SW 1271 (cell line): ENCODE results near the gene LCORL.
"Not testable (repeated sequence)": the region's sequence is repeated elsewhere in the genome, so short reads cannot be mapped to it uniquely, and the experiment has no call there.

ENCODE experiments used
- DNase-seq, 2 experiments: peaks; one replicate each; lab custom pipeline; 2025; lab: John Stamatoyannopoulos, UW

Gene LCORL

GRCh38 chr4:18020145-18020670 is 1.3 kb downstream of the LCORL start:
- DNase-seq: peak in 1 of 2 experiments; percentile 10

- no peak for DNase-seq
These were observed 7.3 kb downstream of the LCORL start for GRCh38 chr4:18014269-18014668.

GRCh38 chr4:18012807-18013462 is 8.6 kb downstream of the LCORL start:
- DNase-seq: no peak

- DNase-seq: no peak
These were observed 9.3 kb downstream of the LCORL start for GRCh38 chr4:18012134-18012806.

- no peak for DNase-seq
These were observed 13.9 kb downstream of the LCORL start for GRCh38 chr4:18007625-18008024.

DNA sequence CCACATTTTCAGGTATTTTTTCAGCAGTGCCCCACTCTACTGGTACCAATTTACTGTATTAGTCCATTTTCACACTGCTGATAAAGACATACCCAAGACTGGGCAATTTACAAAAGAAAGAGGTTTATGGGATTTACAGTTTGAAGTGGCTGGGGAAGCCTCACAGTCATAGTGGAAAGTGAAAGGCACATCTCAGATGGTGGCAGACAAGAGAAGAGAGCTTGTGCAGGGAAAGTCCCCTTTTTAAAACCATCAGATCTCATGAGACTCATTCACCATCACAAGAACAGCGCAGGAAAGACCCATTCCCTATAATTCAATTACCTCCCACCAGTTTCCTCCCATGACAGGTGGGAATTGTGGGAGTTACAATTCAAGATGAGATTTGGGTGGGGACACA is 15.1 kb downstream of the LCORL start:
- DNase-seq: not testable (repeated sequence)

DNA sequence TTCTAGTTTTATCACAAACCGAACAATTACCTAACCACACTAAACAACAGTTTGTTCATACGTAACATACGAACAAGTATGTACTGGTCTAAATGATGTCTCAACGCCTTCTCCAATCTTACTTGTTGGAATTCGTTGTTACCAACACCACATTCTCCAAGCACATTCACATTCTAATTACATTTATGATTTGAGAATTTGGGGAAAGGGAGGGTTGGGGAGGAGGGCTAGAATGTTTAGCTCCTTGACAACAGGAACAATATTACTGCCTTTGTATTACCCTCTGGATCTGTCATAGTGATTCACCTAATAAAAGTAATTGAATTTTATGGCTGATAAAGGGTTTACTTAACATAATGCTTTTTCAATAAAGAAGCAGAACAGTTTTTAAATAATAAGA is 24.4 kb downstream of the LCORL start:
- DNase-seq: no peak

DNA sequence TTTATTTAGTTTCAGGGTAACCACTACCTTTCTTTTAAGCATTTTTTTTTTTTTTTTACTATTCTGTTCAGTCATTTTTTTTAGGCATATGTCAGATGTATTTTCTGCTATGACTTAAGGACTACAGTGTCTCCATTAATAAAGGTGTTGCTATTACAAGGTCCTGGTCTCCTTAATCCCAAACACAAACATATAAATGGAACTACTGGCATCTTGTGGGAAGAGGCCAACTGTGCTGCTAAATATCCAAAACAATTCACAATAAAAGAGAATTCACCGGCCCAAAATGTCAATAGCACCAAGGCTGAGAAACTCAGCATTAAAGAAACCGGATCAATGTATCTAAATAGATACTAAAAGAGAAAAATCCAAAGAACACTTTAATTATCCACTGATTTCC is 26.4 kb downstream of the LCORL start:
- DNase-seq: no peak

DNA sequence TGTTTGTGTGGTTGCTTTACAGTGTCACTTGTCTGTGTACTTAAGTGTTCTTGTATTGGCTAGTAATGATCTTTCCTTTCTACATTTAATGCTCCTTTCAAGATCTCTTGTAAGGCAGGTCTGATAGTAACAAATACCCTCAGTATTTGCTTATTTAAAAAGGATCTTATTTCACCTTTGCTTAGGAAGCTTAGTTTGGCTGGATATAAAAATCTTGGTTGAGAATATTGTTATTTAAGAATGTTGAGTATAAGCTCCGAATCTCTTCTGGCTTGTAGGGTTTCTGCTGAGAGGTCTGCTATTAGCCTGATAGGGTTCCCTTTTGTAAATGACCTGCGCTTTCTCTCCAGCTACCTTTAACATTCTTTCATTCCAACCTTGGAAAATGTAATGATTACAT is 35.7 kb downstream of the LCORL start:
- no peak for DNase-seq

DNA sequence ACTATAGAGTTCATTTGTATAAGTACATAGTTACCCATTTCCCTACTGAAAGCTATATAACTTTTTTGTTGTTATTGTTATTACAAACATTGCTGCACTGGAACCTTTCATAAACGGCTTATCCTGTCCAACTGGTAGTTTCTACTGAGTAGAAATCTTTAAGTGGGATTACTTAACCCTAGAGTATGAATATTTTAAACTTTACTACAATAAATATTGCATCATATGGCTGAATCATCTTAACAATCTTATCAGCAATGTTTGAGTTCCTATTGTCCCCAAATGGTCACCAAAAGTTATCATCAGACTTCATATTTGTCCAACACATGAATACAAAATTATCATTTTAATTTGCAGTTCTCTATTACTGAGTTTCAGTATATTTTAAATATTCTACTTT is 40.5 kb downstream of the LCORL start:
- DNase-seq: no peak

- no peak for DNase-seq
These were observed 52.8 kb downstream of the LCORL start for GRCh38 chr4:17968721-17969120.

DNA sequence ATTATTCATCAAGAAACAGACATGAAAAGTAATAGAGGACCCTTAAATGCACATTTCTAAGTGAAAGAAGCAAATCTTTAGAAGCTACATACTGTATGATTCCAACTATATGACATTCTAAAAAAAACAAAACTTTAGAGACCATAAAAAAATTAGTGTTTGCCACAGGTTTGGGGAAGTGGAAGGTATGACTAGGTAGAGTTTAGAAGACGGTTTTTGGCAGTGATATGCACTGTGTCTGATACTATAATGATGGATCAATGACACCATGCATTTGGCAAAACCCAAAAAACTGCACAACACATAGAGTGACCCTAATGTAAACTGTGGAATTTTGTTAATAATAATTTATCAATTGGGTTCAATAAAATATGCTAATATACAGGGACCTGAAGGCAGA is 54.5 kb downstream of the LCORL start:
- DNase-seq: no peak

DNA sequence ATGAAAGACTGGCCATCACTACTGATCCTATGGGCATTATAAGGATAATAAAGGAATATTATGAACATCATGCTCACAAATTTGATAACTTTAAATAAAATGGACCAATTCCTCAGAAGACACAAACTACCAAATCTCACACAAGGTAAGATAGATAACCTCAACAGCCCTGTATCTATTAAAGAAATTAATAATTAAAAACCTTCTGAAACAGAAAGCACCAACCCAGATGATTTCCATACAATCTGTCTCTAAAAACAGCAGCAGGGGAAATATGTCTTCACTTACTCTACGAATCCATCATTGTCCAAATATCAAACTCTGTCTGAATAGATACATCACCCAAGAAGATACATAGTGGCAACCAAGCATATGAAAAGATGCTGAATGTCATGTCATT is 55.2 kb downstream of the LCORL start:
- no peak for DNase-seq

DNA sequence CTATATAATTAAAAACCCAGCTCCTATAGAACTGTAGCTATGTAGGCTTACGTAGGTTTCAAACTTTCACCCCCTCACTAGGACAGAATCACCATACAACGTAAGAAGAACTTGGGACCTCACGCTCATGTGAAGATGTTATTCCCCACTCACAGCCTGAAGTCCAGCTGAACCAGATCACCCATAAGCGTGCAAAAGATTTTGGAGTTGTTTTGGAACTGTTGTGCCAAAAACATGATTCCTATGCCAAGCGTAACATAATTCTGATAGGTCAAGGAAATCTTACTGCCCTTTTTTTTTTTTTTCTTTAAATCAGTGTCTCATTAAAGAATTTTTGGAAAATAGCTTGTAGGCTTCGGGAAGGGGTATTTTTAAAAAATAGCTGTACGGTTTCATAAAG is 57.0 kb downstream of the LCORL start:
- DNase-seq: no peak

DNA sequence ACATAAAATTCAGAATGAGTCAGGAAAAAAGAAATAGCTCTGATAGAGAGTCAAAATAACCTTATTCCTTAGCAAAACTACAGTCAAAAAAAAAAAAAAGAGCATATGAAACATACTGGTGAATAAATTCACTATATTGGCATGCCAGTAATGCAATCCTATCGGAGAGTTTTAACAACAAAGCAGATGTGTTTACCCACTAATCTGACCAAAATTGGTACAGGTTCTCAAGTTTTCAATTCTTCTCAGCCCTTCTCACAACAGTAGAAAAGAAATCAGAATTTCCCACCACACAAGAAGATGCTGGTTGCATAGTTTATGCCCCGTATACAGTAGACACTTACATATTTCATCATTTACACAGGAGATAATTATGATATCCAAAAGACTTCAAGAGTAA is 59.4 kb downstream of the LCORL start:
- DNase-seq: no peak

DNA sequence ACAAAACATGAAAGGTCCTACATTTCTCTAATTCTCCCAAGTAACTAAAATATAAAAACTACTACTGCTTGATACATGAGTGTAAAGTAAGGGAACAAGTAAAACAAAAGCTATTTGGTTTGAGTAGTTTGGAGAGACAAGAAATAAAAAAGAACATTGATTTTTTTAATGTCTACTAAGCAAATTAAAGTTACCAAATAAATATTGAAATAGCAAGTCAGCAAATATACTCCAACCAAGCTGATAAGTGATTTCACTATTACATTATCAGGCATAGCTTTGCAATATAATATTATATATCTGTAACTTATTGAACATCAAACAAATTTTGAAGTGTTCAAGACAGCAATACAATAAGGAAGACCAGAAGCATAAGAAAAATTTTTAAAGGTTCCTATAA is 60.3 kb downstream of the LCORL start:
- DNase-seq: no peak

DNA sequence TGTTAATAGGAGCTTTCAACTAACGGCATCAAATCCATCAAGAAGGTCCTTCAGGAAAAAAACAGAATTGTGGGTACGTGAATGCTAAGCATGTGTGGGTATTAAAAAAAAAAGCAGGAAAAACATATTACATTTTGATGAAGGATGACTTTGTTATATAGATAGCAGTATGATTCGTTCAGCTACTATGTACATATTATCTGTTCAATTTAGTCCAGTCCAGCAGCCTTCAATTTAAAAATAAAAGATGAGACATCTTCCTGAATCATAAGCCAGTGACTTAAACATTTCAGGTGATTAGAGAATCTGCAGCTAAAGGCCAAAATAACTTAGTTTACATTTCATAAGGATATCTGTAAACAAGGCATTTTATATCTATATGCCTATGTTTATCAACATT is 63.4 kb downstream of the LCORL start:
- no peak for DNase-seq

GRCh38 chr4:17957688-17958087 is 63.9 kb downstream of the LCORL start:
- no peak for DNase-seq

DNA sequence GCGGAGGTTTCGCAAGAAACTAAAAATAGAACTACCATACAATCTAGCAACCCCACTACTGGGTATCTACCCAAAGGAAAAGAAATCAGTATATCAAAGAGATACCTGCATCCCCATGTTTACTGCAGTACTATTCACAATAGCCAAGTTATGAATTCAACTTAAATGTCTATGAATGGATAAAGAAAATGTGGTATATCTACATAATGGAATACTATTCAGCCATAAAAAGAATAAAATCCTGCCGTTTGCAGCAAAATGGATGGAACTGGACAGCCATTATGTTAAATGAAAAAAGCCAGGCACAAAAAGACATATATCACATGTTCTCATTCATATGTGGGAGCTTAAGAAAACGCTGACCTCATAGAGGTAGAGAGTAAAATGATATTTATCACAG is 65.3 kb downstream of the LCORL start:
- no peak for DNase-seq

DNA sequence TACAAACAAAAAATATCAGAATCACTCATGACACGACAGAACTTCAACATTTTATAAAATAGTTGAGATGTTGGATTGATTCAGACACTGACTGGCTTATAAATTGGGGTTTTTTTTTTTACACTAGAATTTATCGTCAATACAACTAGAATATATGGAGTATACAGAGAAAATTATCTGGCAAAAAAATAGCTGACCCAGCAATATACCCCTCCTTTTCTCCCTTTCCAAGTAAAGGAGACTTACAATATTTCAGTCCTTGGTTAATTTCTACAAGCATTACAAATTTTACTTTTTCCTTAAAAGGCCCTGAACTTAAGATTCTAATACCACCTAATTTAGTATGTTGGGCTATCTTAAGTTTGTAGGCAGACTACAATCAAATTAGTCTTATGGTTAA is 76.3 kb downstream of the LCORL start:
- no peak for DNase-seq

GRCh38 chr4:17941731-17942130 is 79.8 kb downstream of the LCORL start:
- DNase-seq: no peak

- no peak for DNase-seq
These were observed 82.5 kb downstream of the LCORL start for GRCh38 chr4:17939054-17939453.

DNA sequence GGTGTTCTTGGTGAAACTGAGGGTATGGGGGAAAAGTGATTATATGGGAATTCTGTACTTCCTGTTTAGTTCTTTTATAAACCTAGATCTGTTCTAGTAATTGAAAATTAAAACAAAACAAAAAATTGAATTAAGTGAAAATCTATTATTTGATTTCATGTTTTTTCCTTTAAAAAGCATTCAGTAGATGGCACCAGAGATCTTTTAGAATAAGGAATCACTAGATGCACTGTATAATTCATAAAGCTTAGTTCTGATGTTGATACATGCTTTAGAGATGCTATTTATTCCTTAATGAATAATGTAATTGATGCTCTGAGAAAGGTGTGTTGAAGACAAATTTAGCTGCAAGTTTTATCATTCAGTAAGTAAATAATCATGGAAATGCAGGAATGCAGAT is 87.3 kb downstream of the LCORL start:
- no peak for DNase-seq

- DNase-seq: no peak
These were observed 88.4 kb downstream of the LCORL start for GRCh38 chr4:17933126-17933525.
